ENCODE measurements around the gene CCDC28B. TPM values are rescaled to one million over a fixed set of nuclear protein-coding genes. Genes with fewer than 3 reads are reported as not detected.

Gene CCDC28B
- total and polyA plus RNA-seq, 3 experiments from 2014 or later = 14.7 to 21.0 (median 20.6) TPM

DNA sequence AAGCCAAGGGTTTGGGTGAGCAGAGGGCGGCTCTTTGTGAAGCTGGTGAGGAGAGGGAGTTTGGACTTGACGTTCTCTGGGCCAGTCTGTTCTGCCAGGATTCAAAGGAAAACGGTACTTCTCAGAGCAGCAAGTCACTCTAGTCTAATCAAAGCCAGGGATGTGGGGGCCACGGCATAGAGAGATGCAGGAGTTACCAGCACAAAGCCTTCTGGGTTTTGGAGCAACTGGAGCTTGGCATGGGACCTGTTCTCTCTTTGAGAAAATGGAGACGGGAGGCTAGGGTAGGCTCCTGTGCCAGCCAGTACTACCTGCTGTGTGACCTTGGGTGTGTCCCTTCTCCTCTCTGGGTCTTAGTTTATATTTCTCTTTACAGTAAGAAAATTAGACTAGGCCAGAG, 18.8 kb upstream of the CCDC28B start:
- CTCF ChIA-PET = interaction anchor here (0.7 to 0.8 kb wide), 2 partner anchors 65 to 67 kb away, joined by 3 read pairs; no protein-coding TSS in a partner anchor

DNA sequence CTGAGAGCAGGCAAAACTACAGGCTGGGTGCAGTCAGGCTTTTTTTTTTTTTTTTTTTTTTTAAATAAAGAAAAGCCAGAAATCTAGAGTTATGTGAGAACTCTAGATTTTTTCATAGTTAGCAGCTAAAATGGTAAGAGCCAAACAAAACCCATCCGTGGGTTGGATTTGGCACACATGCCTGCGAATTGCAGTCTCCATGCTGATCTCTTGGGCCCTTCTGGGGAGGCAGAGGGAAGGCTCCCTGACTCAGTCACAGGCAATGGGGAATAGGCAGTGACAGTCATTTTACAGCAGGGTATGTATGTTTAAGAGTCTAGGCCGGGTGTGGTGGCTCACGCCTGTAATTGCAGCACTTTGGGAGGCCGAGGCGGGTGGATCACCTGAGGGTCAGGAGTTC, 18.3 kb upstream of the CCDC28B start:
- POLR2A ChIA-PET = interaction anchor here (0.7 kb wide), 1 partner anchor 774 kb away, joined by 5 read pairs; no protein-coding TSS in a partner anchor
- Histone ChIP-seq H3K9me3 (ENCODE audit: low read length) (no peaks in the 10 kb centered on the region), H3K4me3 (ENCODE audit: low read length) (no peak overlapping the region), H3K4me1 (ENCODE audit: insufficient read depth, low read length) (peaks cover 28% of the 10 kb centered on the region), H3K36me3 (ENCODE audit: insufficient read depth, low read length) (peaks cover 16% of the 10 kb centered on the region), H3K27ac (ENCODE audit: low read depth, low read length) (no peak overlapping the region), H3K27me3 (ENCODE audit: insufficient read depth, low read length, poor library complexity, severe bottlenecking) (no peaks in the 10 kb centered on the region)
- H3K27me3 Mint-ChIP-seq = no peaks in the 10 kb centered on the region
- DNase-seq = no peak
- peaks cover 8 to 50% (median 14%) of the 10 kb centered on the region in 3 donors for H3K36me3 Mint-ChIP-seq
- H3K4me3 Mint-ChIP-seq = peak overlapping the region in 4 of 7 donors; percentile 42 to 95 (median 75)
- peaks cover 45 to 66% (median 62%) of the 10 kb centered on the region in 3 donors for H3K4me1 Mint-ChIP-seq
- peak overlapping the region in 4 of 8 donors; percentile 11 to 91 (median 54) for H3K27ac Mint-ChIP-seq
- no peaks in the 10 kb centered on the region for H3K9me3 Mint-ChIP-seq
- CTCF ChIA-PET = interaction anchor here (0.7 to 0.8 kb wide), 2 partner anchors 64 to 67 kb away, joined by 3 read pairs; no protein-coding TSS in a partner anchor

More for the DNA sequence above, 18.8 kb upstream of the CCDC28B start:
- Histone ChIP-seq H3K9me3 (ENCODE audit: low read length) (no peaks in the 10 kb centered on the region), H3K27me3 (ENCODE audit: insufficient read depth, low read length, poor library complexity, severe bottlenecking) (no peaks in the 10 kb centered on the region), H3K36me3 (ENCODE audit: insufficient read depth, low read length) (peaks cover 11% of the 10 kb centered on the region), H3K27ac (ENCODE audit: low read depth, low read length) (no peak overlapping the region), H3K4me1 (ENCODE audit: insufficient read depth, low read length) (peaks cover 28% of the 10 kb centered on the region), H3K4me3 (ENCODE audit: low read length) (no peak overlapping the region)
- Mint-ChIP-seq H3K4me3 (peak overlapping the region; percentile 86 to 99 (median 91)), H3K27me3 (no peaks in the 10 kb centered on the region), H3K36me3 (peaks cover 7 to 48% (median 13%) of the 10 kb centered on the region in 3 donors), H3K4me1 (peaks cover 45 to 65% (median 59%) of the 10 kb centered on the region in 3 donors), H3K9me3 (no peaks in the 10 kb centered on the region), H3K27ac (peak overlapping the region in 6 of 8 donors; percentile 35 to 92 (median 91))
- no peak for DNase-seq
- POLR2A ChIA-PET = no interaction called here

DNA sequence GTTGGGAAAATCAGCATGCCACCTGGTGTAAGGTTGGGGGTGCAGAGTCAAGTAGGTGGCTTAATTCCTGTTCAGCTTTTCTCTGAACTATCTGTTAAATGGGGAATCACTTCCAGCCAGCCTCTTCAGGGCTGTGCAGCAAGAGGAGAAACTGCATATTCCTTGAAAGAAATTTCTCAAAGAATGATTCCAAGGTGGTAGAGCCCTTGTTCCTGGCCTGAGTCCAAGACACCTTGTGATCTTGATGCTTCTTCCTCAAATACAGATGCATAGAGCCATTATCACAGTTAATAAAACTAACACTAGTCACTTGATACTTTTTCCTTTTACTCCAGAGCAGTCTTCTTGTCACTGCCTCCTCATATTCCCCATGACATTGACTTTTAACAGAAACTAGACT, 15.7 kb upstream of the CCDC28B start:
- peaks cover 8 to 70% (median 24%) of the 10 kb centered on the region in 3 donors for H3K36me3 Mint-ChIP-seq
- POLR2A ChIA-PET = no interaction called here
- Histone ChIP-seq H3K9me3 (ENCODE audit: low read length) (no peaks in the 10 kb centered on the region), H3K27ac (ENCODE audit: low read depth, low read length) (no peak overlapping the region), H3K27me3 (ENCODE audit: insufficient read depth, low read length, poor library complexity, severe bottlenecking) (no peaks in the 10 kb centered on the region), H3K36me3 (ENCODE audit: insufficient read depth, low read length) (peaks cover 41% of the 10 kb centered on the region), H3K4me1 (ENCODE audit: insufficient read depth, low read length) (peaks cover 18% of the 10 kb centered on the region), H3K4me3 (ENCODE audit: low read length) (no peak overlapping the region)
- CTCF ChIA-PET = interaction anchor here (3.4 kb wide), 1 partner anchor 14 kb away, joined by 11 read pairs; the partner anchor contains the start of gene CCDC28B
- no peaks in the 10 kb centered on the region for H3K9me3 Mint-ChIP-seq
- peak overlapping the region in 1 of 7 donors; percentile 18 for H3K4me3 Mint-ChIP-seq
- no peaks in the 10 kb centered on the region for H3K27me3 Mint-ChIP-seq
- peaks cover 44 to 59% (median 57%) of the 10 kb centered on the region in 3 donors for H3K4me1 Mint-ChIP-seq
- DNase-seq = no peak
- peak overlapping the region in 2 of 8 donors; percentile 4 to 17 for H3K27ac Mint-ChIP-seq

GRCh38 chr1:32186077-32186476, 14.3 kb upstream of the CCDC28B start:
- Mint-ChIP-seq H3K4me1 (peaks cover 33 to 47% (median 46%) of the 10 kb centered on the region in 3 donors), H3K4me3 (no peak overlapping the region), H3K27me3 (no peaks in the 10 kb centered on the region), H3K36me3 (peaks cover 8 to 76% (median 30%) of the 10 kb centered on the region in 3 donors), H3K27ac (peak overlapping the region in 1 of 8 donors; percentile 66), H3K9me3 (no peaks in the 10 kb centered on the region)
- Histone ChIP-seq H3K27me3 (ENCODE audit: insufficient read depth, low read length, poor library complexity, severe bottlenecking) (no peaks in the 10 kb centered on the region), H3K4me3 (ENCODE audit: low read length) (no peak overlapping the region), H3K4me1 (ENCODE audit: insufficient read depth, low read length) (peaks cover 12% of the 10 kb centered on the region), H3K36me3 (ENCODE audit: insufficient read depth, low read length) (peaks cover 51% of the 10 kb centered on the region), H3K9me3 (ENCODE audit: low read length) (no peaks in the 10 kb centered on the region), H3K27ac (ENCODE audit: low read depth, low read length) (no peak overlapping the region)
- ChIA-PET CTCF (no interaction called here), POLR2A (no interaction called here)
- no peak for DNase-seq

GRCh38 chr1:32186491-32186890, 13.9 kb upstream of the CCDC28B start:
- no peak for DNase-seq
- Histone ChIP-seq H3K9me3 (ENCODE audit: low read length) (no peaks in the 10 kb centered on the region), H3K4me3 (ENCODE audit: low read length) (no peak overlapping the region), H3K4me1 (ENCODE audit: insufficient read depth, low read length) (peaks cover 8% of the 10 kb centered on the region), H3K27ac (ENCODE audit: low read depth, low read length) (no peak overlapping the region), H3K27me3 (ENCODE audit: insufficient read depth, low read length, poor library complexity, severe bottlenecking) (no peaks in the 10 kb centered on the region), H3K36me3 (ENCODE audit: insufficient read depth, low read length) (peaks cover 55% of the 10 kb centered on the region)
- H3K27ac Mint-ChIP-seq = peak overlapping the region in 1 of 8 donors; percentile 66
- H3K36me3 Mint-ChIP-seq = peaks cover 10 to 76% (median 33%) of the 10 kb centered on the region in 3 donors
- H3K27me3 Mint-ChIP-seq = no peaks in the 10 kb centered on the region
- H3K4me3 Mint-ChIP-seq = no peak overlapping the region
- peaks cover 29 to 43% (median 42%) of the 10 kb centered on the region in 3 donors for H3K4me1 Mint-ChIP-seq
- ChIA-PET POLR2A (no interaction called here), CTCF (no interaction called here)
- no peaks in the 10 kb centered on the region for H3K9me3 Mint-ChIP-seq

GRCh38 chr1:32187850-32188249, 12.5 kb upstream of the CCDC28B start:
- Histone ChIP-seq H3K9me3 (ENCODE audit: low read length) (no peaks in the 10 kb centered on the region), H3K27ac (ENCODE audit: low read depth, low read length) (no peak overlapping the region), H3K4me1 (ENCODE audit: insufficient read depth, low read length) (no peaks in the 10 kb centered on the region), H3K4me3 (ENCODE audit: low read length) (no peak overlapping the region), H3K36me3 (ENCODE audit: insufficient read depth, low read length) (peaks cover 65% of the 10 kb centered on the region), H3K27me3 (ENCODE audit: insufficient read depth, low read length, poor library complexity, severe bottlenecking) (no peaks in the 10 kb centered on the region)
- ChIA-PET CTCF (interaction anchor here (1.0 to 1.8 kb wide), 3 partner anchors 8 to 60 kb away, joined by 3 to 4 read pairs (median 3); partner anchors contain the start of gene TXLNA), POLR2A (no interaction called here)
- Mint-ChIP-seq H3K27ac (no peak overlapping the region), H3K36me3 (peaks cover 19 to 78% (median 43%) of the 10 kb centered on the region in 3 donors), H3K4me3 (no peak overlapping the region), H3K9me3 (no peaks in the 10 kb centered on the region), H3K4me1 (peaks cover 23 to 32% (median 30%) of the 10 kb centered on the region in 3 donors), H3K27me3 (no peaks in the 10 kb centered on the region)
- DNase-seq = no peak

DNA sequence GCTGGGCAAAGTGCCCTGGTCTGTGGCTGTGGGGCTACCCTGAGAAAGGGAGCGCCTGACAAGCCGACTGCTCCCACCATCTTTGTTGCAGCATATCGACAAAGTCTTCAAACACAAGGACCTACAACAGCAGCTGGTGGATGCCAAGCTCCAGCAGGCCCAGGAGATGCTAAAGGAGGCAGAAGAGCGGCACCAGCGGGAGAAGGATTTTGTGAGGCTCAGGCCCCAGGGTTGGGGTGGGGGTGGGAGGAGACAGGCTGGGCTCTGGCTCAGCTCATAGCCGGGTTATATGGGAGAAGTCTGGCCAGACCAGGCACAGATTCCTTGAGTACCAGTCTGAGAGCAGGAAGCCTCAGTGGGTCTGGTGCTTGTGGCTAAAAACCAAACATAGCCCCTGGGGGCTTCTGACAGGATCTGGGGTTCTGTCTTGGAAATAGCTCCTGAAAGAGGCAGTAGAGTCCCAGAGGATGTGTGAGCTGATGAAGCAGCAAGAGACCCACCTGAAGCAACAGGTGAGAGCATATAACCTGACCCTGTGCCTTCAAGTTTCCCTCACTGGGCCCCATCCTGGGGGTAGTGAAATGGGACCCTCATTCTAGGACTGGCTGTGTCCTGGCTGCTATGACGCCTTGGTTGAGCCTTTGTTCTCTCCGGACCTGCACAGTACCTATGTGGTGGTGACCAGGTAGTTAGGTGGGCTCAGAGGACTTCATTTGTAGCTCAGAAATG, 8.0 kb upstream of the CCDC28B start:
- peaks cover 71% of the 10 kb centered on the region for H3K36me3 ChIP-seq (ENCODE audit: insufficient read depth, low read length)
- POLR2A ChIA-PET = no interaction called here
- H3K27me3 ChIP-seq (ENCODE audit: insufficient read depth, low read length, poor library complexity, severe bottlenecking) = no peaks in the 10 kb centered on the region

GRCh38 chr1:32194984-32195383, 5.4 kb upstream of the CCDC28B start:
- Mint-ChIP-seq H3K4me1 (peaks cover 41 to 54% (median 47%) of the 10 kb centered on the region in 3 donors), H3K27ac (no peak overlapping the region), H3K27me3 (no peaks in the 10 kb centered on the region), H3K4me3 (no peak overlapping the region), H3K9me3 (no peaks in the 10 kb centered on the region), H3K36me3 (peaks cover 22 to 73% (median 30%) of the 10 kb centered on the region in 3 donors)
- Histone ChIP-seq H3K4me3 (ENCODE audit: low read length) (no peak overlapping the region), H3K27me3 (ENCODE audit: insufficient read depth, low read length, poor library complexity, severe bottlenecking) (no peaks in the 10 kb centered on the region), H3K27ac (ENCODE audit: low read depth, low read length) (no peak overlapping the region), H3K9me3 (ENCODE audit: low read length) (no peaks in the 10 kb centered on the region), H3K36me3 (ENCODE audit: insufficient read depth, low read length) (peaks cover 45% of the 10 kb centered on the region), H3K4me1 (ENCODE audit: insufficient read depth, low read length) (peaks cover 35% of the 10 kb centered on the region)
- ChIA-PET CTCF (interaction anchor here (1.0 to 2.1 kb wide), 2 partner anchors 20 to 177 kb away, joined by 3 to 7 read pairs; no protein-coding TSS in a partner anchor), POLR2A (interaction anchor here (0.6 to 1.5 kb wide), 2 partner anchors 16 to 114 kb away, joined by 3 to 4 read pairs; partner anchors contain the start of gene TXLNA)
- no peak for DNase-seq

More for the DNA sequence above, 8.0 kb upstream of the CCDC28B start:
- no peak overlapping the region for H3K4me3 ChIP-seq (ENCODE audit: low read length)
- Mint-ChIP-seq H3K27ac (peak overlapping the region in 2 of 8 donors; percentile 4 to 88), H3K4me1 (peaks cover 35 to 43% (median 37%) of the 10 kb centered on the region in 3 donors), H3K27me3 (no peaks in the 10 kb centered on the region), H3K9me3 (no peaks in the 10 kb centered on the region), H3K4me3 (no peak overlapping the region), H3K36me3 (peaks cover 22 to 93% (median 43%) of the 10 kb centered on the region in 3 donors)
- H3K9me3 ChIP-seq (ENCODE audit: low read length) = no peaks in the 10 kb centered on the region
- H3K27ac ChIP-seq (ENCODE audit: low read depth, low read length) = no peak overlapping the region
- no peak for DNase-seq
- CTCF ChIA-PET = interaction anchor here (1.2 to 1.4 kb wide), 2 partner anchors 9 to 98 kb away, joined by 4 read pairs; no protein-coding TSS in a partner anchor
- peaks cover 28% of the 10 kb centered on the region for H3K4me1 ChIP-seq (ENCODE audit: insufficient read depth, low read length)
